ENCODE data around the gene ANKRD34A.

The ANKRD34A gene

GRCh38 chr1:145960468-145961108 lies 3.8 kb downstream of the ANKRD34A start:
- no peak for TF ChIP-seq CTCF (IDR thresholded peaks at IDR 0.05)

- no peak for TF ChIP-seq CTCF (IDR thresholded peaks at IDR 0.05)
These were observed 4.4 kb downstream of the ANKRD34A start for GRCh38 chr1:145959957-145960467.

- TF ChIP-seq CTCF (IDR thresholded peaks at IDR 0.05), result no peak
These were observed 5.0 kb downstream of the ANKRD34A start for GRCh38 chr1:145959333-145959732.

GRCh38 chr1:145958734-145959133 lies 5.6 kb downstream of the ANKRD34A start:
- no peak for TF ChIP-seq CTCF (IDR thresholded peaks at IDR 0.05)

- TF ChIP-seq CTCF (IDR thresholded peaks at IDR 0.05), result no peak
These were observed 6.7 kb downstream of the ANKRD34A start, which contains the start of gene LIX1L for GRCh38 chr1:145957443-145958319. Gene LIX1L (minus strand): TSS chr1:145958017. CDS start chr1:145957927, 90 bp downstream.

GRCh38 chr1:145956781-145957442 lies 7.5 kb downstream of the ANKRD34A start:
- TF ChIP-seq CTCF (IDR thresholded peaks at IDR 0.05), result no peak

- TF ChIP-seq CTCF (IDR thresholded peaks at IDR 0.05), result no peak
These were observed 8.0 kb downstream of the ANKRD34A start for GRCh38 chr1:145956361-145956760.
